ENCODE results near the gene DSTN.

DSTN gene

GRCh38 chr20:17583126-17583525 is 13.3 kb downstream of the DSTN start:
- TF ChIP-seq, protein P1, sequence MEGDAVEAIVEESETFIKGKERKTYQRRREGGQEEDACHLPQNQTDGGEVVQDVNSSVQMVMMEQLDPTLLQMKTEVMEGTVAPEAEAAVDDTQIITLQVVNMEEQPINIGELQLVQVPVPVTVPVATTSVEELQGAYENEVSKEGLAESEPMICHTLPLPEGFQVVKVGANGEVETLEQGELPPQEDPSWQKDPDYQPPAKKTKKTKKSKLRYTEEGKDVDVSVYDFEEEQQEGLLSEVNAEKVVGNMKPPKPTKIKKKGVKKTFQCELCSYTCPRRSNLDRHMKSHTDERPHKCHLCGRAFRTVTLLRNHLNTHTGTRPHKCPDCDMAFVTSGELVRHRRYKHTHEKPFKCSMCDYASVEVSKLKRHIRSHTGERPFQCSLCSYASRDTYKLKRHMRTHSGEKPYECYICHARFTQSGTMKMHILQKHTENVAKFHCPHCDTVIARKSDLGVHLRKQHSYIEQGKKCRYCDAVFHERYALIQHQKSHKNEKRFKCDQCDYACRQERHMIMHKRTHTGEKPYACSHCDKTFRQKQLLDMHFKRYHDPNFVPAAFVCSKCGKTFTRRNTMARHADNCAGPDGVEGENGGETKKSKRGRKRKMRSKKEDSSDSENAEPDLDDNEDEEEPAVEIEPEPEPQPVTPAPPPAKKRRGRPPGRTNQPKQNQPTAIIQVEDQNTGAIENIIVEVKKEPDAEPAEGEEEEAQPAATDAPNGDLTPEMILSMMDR (IDR thresholded peaks at IDR 0.05; ENCODE audit: low read depth, low read length): no peak
- no peak overlapping the region for H3K4me3 ChIP-seq (ENCODE audit: low read depth, low read length)
- no peak for DNase-seq (ENCODE audit: low read depth, low spot score)
- in situ Hi-C loops (cut with HindIII; ENCODE audit: low sequenced_read_pairs): no loop called here

DNA sequence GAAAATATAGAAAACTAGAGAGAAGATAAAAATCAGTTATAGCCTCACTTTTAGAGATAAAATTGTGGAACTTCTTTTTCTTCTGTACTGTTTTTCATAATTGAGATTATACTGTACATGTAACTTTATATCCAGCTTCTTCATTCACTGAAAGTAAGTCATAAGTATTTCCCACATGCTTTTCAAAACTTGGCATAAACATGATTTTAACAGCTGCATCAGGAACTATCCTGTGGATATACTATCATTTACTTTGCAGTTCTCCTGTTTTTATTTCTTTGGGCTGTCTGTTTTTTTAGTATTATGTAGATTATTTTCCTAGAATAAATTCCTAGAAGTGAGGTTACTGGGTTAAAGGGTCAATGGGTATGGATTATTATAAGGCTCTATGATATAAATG is 14.8 kb downstream of the DSTN start:
- no peak overlapping the region for H3K4me3 ChIP-seq (ENCODE audit: low read depth, low read length)
- DNase-seq (ENCODE audit: low read depth, low spot score): peak; percentile 29
- TF ChIP-seq, protein P1 (IDR thresholded peaks at IDR 0.05; ENCODE audit: low read depth, low read length): no peak
- in situ Hi-C loops (cut with HindIII; ENCODE audit: low sequenced_read_pairs): no loop called here

- TF ChIP-seq, protein P1 (IDR thresholded peaks at IDR 0.05; ENCODE audit: low read depth, low read length): no peak
Measured at GRCh38 chr20:17586250-17586649, 16.4 kb downstream of the DSTN start.

GRCh38 chr20:17587148-17587547 is 17.3 kb downstream of the DSTN start:
- in situ Hi-C loops (cut with HindIII; ENCODE audit: low sequenced_read_pairs): no loop called here
- no peak for DNase-seq (ENCODE audit: low read depth, low spot score)
- TF ChIP-seq, protein P1 (IDR thresholded peaks at IDR 0.05; ENCODE audit: low read depth, low read length): no peak
- H3K4me3 ChIP-seq (ENCODE audit: low read depth, low read length): no peak overlapping the region

More at GRCh38 chr20:17586250-17586649, 16.4 kb downstream of the DSTN start:
- H3K4me3 ChIP-seq (ENCODE audit: low read depth, low read length): no peak overlapping the region
- no peak for DNase-seq (ENCODE audit: low read depth, low spot score)
- in situ Hi-C loops (cut with HindIII; ENCODE audit: low sequenced_read_pairs): no loop called here

GRCh38 chr20:17587824-17588223 is 17.9 kb downstream of the DSTN start:
- TF ChIP-seq, protein P1 (IDR thresholded peaks at IDR 0.05; ENCODE audit: low read depth, low read length): no peak
- in situ Hi-C loops (cut with HindIII; ENCODE audit: low sequenced_read_pairs): no loop called here
- no peak for DNase-seq (ENCODE audit: low read depth, low spot score)
- no peak overlapping the region for H3K4me3 ChIP-seq (ENCODE audit: low read depth, low read length)

- TF ChIP-seq, protein P1 (IDR thresholded peaks at IDR 0.05; ENCODE audit: low read depth, low read length): no peak
- in situ Hi-C loops (cut with HindIII; ENCODE audit: low sequenced_read_pairs): no loop called here
- no peak overlapping the region for H3K4me3 ChIP-seq (ENCODE audit: low read depth, low read length)
Measured at GRCh38 chr20:17589161-17589834, 19.4 kb downstream of the DSTN start.

More at GRCh38 chr20:17589161-17589834, 19.4 kb downstream of the DSTN start:
- no peak for DNase-seq (ENCODE audit: low read depth, low spot score)

All from astrocyte of the spinal cord (primary cell).